Subcutaneous abdominal adipose tissue (tissue), 5 donors: ENCODE measurements around the gene BCAS3.

ENCODE experiments used
- H3K27ac ChIP-seq: one replicate; pipeline ENCODE4 v1.7.0; 2013; ENCODE audit warnings: low read depth, mild to moderate bottlenecking, inconsistent platforms, low read length, moderate library complexity
- H3K27me3 ChIP-seq, 5 donors: one replicate each; pipeline ENCODE4 v1.7.0; 2013; ENCODE audit warnings: low read length in 5 of 5, inconsistent platforms in 1 of 5; ENCODE audit not compliant: control insufficient read depth in 5 of 5, insufficient read depth in 4 of 5
- H3K36me3 ChIP-seq, 5 donors: one replicate each; pipeline ENCODE4 v1.7.0; 2013; ENCODE audit warnings: low read length in 5 of 5; ENCODE audit not compliant: control insufficient read depth in 5 of 5, insufficient read depth in 5 of 5
- H3K4me1 ChIP-seq, 5 donors: one replicate each; pipeline ENCODE4 v1.7.0; 2013; ENCODE audit warnings: low read length in 5 of 5, mild to moderate bottlenecking in 3 of 5, moderate library complexity in 1 of 5; ENCODE audit not compliant: control insufficient read depth in 5 of 5, insufficient read depth in 5 of 5
- H3K4me3 ChIP-seq, 5 donors: one replicate each; pipeline ENCODE4 v1.7.0; 2013; ENCODE audit warnings: low read length in 5 of 5, low read depth in 1 of 5
- H3K9ac ChIP-seq, 5 donors: one replicate each; pipeline ENCODE4 v1.7.0; 2013; ENCODE audit warnings: low read length in 5 of 5, mild to moderate bottlenecking in 4 of 5, moderate library complexity in 3 of 5
- H3K9me3 ChIP-seq, 5 donors: one replicate each; pipeline ENCODE4 v1.7.0; 2013; ENCODE audit warnings: low read length in 5 of 5; ENCODE audit not compliant: control insufficient read depth in 5 of 5
- donor health status: healthy.
- donor health status: healthy.
- donor health status: healthy.
- donor health status: healthy.
- donor health status: healthy.

The BCAS3 gene

GRCh38 chr17:60832151-60832585 lies 154.5 kb downstream of the BCAS3 start:
- Histone ChIP-seq H3K36me3 (no peaks in the 10 kb centered on the region), H3K27ac (no peak overlapping the region), H3K9me3 (no peaks in the 10 kb centered on the region), H3K9ac (no peak overlapping the region), H3K4me3 (no peak overlapping the region), H3K27me3 (no peaks in the 10 kb centered on the region), H3K4me1 (peaks cover 0 to 7% (median 5%) of the 10 kb centered on the region in 5 donors)

- Histone ChIP-seq H3K27ac (no peak overlapping the region), H3K27me3 (no peaks in the 10 kb centered on the region), H3K9me3 (no peaks in the 10 kb centered on the region), H3K9ac (no peak overlapping the region), H3K4me1 (peaks cover 0 to 7% (median 5%) of the 10 kb centered on the region in 5 donors), H3K36me3 (no peaks in the 10 kb centered on the region), H3K4me3 (no peak overlapping the region)
Measured at GRCh38 chr17:60832631-60833030, 155.0 kb downstream of the BCAS3 start.

GRCh38 chr17:60840456-60840855 lies 162.8 kb downstream of the BCAS3 start:
- Histone ChIP-seq H3K27ac (no peak overlapping the region), H3K9me3 (no peaks in the 10 kb centered on the region), H3K9ac (no peak overlapping the region), H3K36me3 (peaks cover 0 to 3% (median 0%) of the 10 kb centered on the region in 5 donors), H3K27me3 (no peaks in the 10 kb centered on the region), H3K4me1 (no peaks in the 10 kb centered on the region), H3K4me3 (no peak overlapping the region)

- H3K27ac ChIP-seq, result no peak overlapping the region
- no peaks in the 10 kb centered on the region for H3K4me1 ChIP-seq
- H3K9me3 ChIP-seq, result peaks cover 0 to 4% (median 0%) of the 10 kb centered on the region in 5 donors
- no peak overlapping the region for H3K9ac ChIP-seq
- peaks cover 0 to 3% (median 0%) of the 10 kb centered on the region in 5 donors for H3K36me3 ChIP-seq
- H3K4me3 ChIP-seq, result no peak overlapping the region
- H3K27me3 ChIP-seq, result no peaks in the 10 kb centered on the region
Measured at GRCh38 chr17:60845012-60845411, 167.4 kb downstream of the BCAS3 start.

GRCh38 chr17:60846175-60846574 lies 168.5 kb downstream of the BCAS3 start:
- Histone ChIP-seq H3K36me3 (peaks cover 0 to 3% (median 0%) of the 10 kb centered on the region in 5 donors), H3K9me3 (peaks cover 0 to 4% (median 0%) of the 10 kb centered on the region in 5 donors), H3K4me3 (no peak overlapping the region), H3K4me1 (no peaks in the 10 kb centered on the region), H3K27ac (no peak overlapping the region), H3K27me3 (no peaks in the 10 kb centered on the region), H3K9ac (no peak overlapping the region)

GRCh38 chr17:60851181-60851580 lies 173.5 kb downstream of the BCAS3 start:
- H3K27me3 ChIP-seq, result no peaks in the 10 kb centered on the region
- no peak overlapping the region for H3K4me3 ChIP-seq
- H3K4me1 ChIP-seq, result no peaks in the 10 kb centered on the region
- H3K36me3 ChIP-seq, result no peaks in the 10 kb centered on the region
- no peak overlapping the region for H3K9ac ChIP-seq
- no peak overlapping the region for H3K27ac ChIP-seq
- peaks cover 0 to 4% (median 0%) of the 10 kb centered on the region in 5 donors for H3K9me3 ChIP-seq

GRCh38 chr17:60857556-60858080 lies 180.0 kb downstream of the BCAS3 start:
- peaks cover 0 to 3% (median 0%) of the 10 kb centered on the region in 5 donors for H3K4me1 ChIP-seq
- H3K36me3 ChIP-seq, result no peaks in the 10 kb centered on the region
- no peaks in the 10 kb centered on the region for H3K27me3 ChIP-seq
- H3K27ac ChIP-seq, result no peak overlapping the region
- H3K9me3 ChIP-seq, result peaks cover 0 to 9% (median 0%) of the 10 kb centered on the region in 5 donors
- no peak overlapping the region for H3K4me3 ChIP-seq
- H3K9ac ChIP-seq, result no peak overlapping the region

- Histone ChIP-seq H3K4me1 (peaks cover 0 to 4% (median 0%) of the 10 kb centered on the region in 5 donors), H3K9me3 (peaks cover 0 to 9% (median 0%) of the 10 kb centered on the region in 5 donors), H3K9ac (no peak overlapping the region), H3K36me3 (no peaks in the 10 kb centered on the region), H3K27me3 (no peaks in the 10 kb centered on the region), H3K4me3 (no peak overlapping the region), H3K27ac (no peak overlapping the region)
Measured at GRCh38 chr17:60862482-60862881, 184.8 kb downstream of the BCAS3 start.

- no peak overlapping the region for H3K9ac ChIP-seq
- no peaks in the 10 kb centered on the region for H3K27me3 ChIP-seq
- peaks cover 0 to 4% (median 0%) of the 10 kb centered on the region in 5 donors for H3K4me1 ChIP-seq
- H3K36me3 ChIP-seq, result no peaks in the 10 kb centered on the region
- H3K9me3 ChIP-seq, result peaks cover 0 to 9% (median 0%) of the 10 kb centered on the region in 5 donors
- no peak overlapping the region for H3K27ac ChIP-seq
- no peak overlapping the region for H3K4me3 ChIP-seq
Measured at GRCh38 chr17:60863892-60864707, 186.4 kb downstream of the BCAS3 start.

- H3K4me1 ChIP-seq, result peaks cover 0 to 4% (median 0%) of the 10 kb centered on the region in 5 donors
- H3K4me3 ChIP-seq, result no peak overlapping the region
- H3K9me3 ChIP-seq, result peaks cover 0 to 9% (median 0%) of the 10 kb centered on the region in 5 donors
- H3K27me3 ChIP-seq, result no peaks in the 10 kb centered on the region
- H3K27ac ChIP-seq, result no peak overlapping the region
- H3K36me3 ChIP-seq, result peaks cover 0 to 3% (median 0%) of the 10 kb centered on the region in 5 donors
- H3K9ac ChIP-seq, result no peak overlapping the region
Measured at GRCh38 chr17:60864708-60865005, 187.0 kb downstream of the BCAS3 start.
